SK-N-SH (cell line): ENCODE measurements around the gene BPIFA3. TPM values are rescaled to one million over a fixed set of nuclear protein-coding genes. Genes with fewer than 3 reads are reported as not detected.

Experiments used
- CTCF ChIA-PET: fragments of 300-600, 350-600 bp; formaldehyde crosslinking; extraction: SDS; loops from one replicate; lab custom pipeline; 2021; lab: Yijun Ruan, JAX
- POLR2A ChIA-PET: fragments of 350-600 bp; sonication (Branson Sonifier 250); formaldehyde crosslinking; extraction: SDS; loops from one replicate; lab custom pipeline; 2020; ENCODE audit warnings: antibody characterized with exemption, inconsistent platforms; lab: Yijun Ruan, JAX
- DNase-seq: peaks from one replicate; pipeline ENCODE4 v3.0.0; 2012
- H2AFZ ChIP-seq: fragments of 200-600 bp; sonication (generic); 2 replicates; pipeline ENCODE4 v1.8.1; 2016; ENCODE audit warnings: antibody characterized with exemption, mild to moderate bottlenecking, low read depth
- H3F3A ChIP-seq: fragments of 200-600 bp; sonication (generic); replicated peaks from 2 replicates; pipeline ENCODE3; 2016; ENCODE audit warnings: antibody characterized with exemption, mild to moderate bottlenecking; ENCODE audit not compliant: insufficient read depth
- H3K27ac ChIP-seq, 2 experiments: fragments of 200-500 bp in 1 of 2; fragments of 200-600 bp in 1 of 2; sonication (Bioruptor generic) in 1 of 2; sonication (generic), shearing (Covaris generic) in 1 of 2; 2 replicates each; pipeline versions ENCODE4 v1.5.1 to v1.6.1; 2014 to 2016; ENCODE audit warnings: low read depth in 2 of 2, inconsistent platforms in 1 of 2, low read length in 1 of 2, mild to moderate bottlenecking in 1 of 2, mixed read lengths in 1 of 2
- H3K27me3 ChIP-seq: fragments of 200-600 bp; sonication (generic), shearing (Covaris generic); 2 replicates; pipeline ENCODE4 v1.6.1; 2016; ENCODE audit warnings: mixed run types; ENCODE audit not compliant: insufficient read depth
- H3K36me3 ChIP-seq, 2 experiments: fragments of 200-500 bp in 1 of 2; fragments of 200-600 bp in 1 of 2; sonication (Bioruptor generic) in 1 of 2; sonication (generic) in 1 of 2; replicated peaks in 1 of 2; 2 replicates each; pipeline versions ENCODE3 to v1.5.1; 2014 to 2016; ENCODE audit warnings: low read length in 1 of 2, mild to moderate bottlenecking in 1 of 2; ENCODE audit not compliant: insufficient read depth in 2 of 2, control insufficient read depth in 1 of 2
- H3K4me1 ChIP-seq, 2 experiments: fragments of 200-500 bp in 1 of 2; fragments of 200-600 bp in 1 of 2; sonication (Bioruptor generic) in 1 of 2; sonication (generic), shearing (Covaris generic) in 1 of 2; 2 replicates each; pipeline versions ENCODE4 v1.5.1 to v1.6.1; 2014 to 2016; ENCODE audit warnings: low read depth in 1 of 2, low read length in 1 of 2, mixed run types in 1 of 2; ENCODE audit not compliant: insufficient read depth in 2 of 2, control insufficient read depth in 1 of 2
- H3K4me2 ChIP-seq: fragments of 200-600 bp; sonication (generic), shearing (Covaris generic); 2 replicates; pipeline ENCODE4 v1.6.1; 2017; ENCODE audit warnings: mixed run types
- H3K4me3 ChIP-seq, 2 experiments: fragments of 200-500 bp in 1 of 2; fragments of 200-600 bp in 1 of 2; sonication (Bioruptor generic) in 1 of 2; sonication (generic), shearing (Covaris generic) in 1 of 2; 2 replicates each; pipeline versions ENCODE4 v1.5.1 to v1.8.1; 2014 to 2016; ENCODE audit warnings: low read depth in 2 of 2, inconsistent platforms in 1 of 2, low read length in 1 of 2, mild to moderate bottlenecking in 1 of 2, mixed read lengths in 1 of 2, moderate library complexity in 1 of 2
- H3K79me2 ChIP-seq: fragments of 200-600 bp; sonication (generic); 2 replicates; pipeline ENCODE4 v1.8.1; 2017; ENCODE audit warnings: mild to moderate bottlenecking; ENCODE audit not compliant: insufficient read depth
- H3K9ac ChIP-seq: fragments of 200-600 bp; sonication (generic); 2 replicates; pipeline ENCODE4 v1.6.1; 2017; ENCODE audit warnings: mixed run types
- H3K9me2 ChIP-seq: fragments of 200-600 bp; sonication (generic); 2 replicates; pipeline ENCODE4 v1.6.1; 2017; ENCODE audit warnings: mixed run types
- H3K9me3 ChIP-seq: fragments of 200-600 bp; sonication (generic); 2 replicates; pipeline ENCODE4 v1.6.1; 2017; ENCODE audit warnings: mixed run types, mild to moderate bottlenecking, moderate library complexity
- H4K20me1 ChIP-seq: fragments of 200-600 bp; sonication (generic); 2 replicates; pipeline ENCODE4 v1.6.1; 2017; ENCODE audit warnings: mild to moderate bottlenecking, mixed run types; ENCODE audit not compliant: insufficient read depth
- CHD2 ChIP-seq: fragments of 150-350 bp; IDR thresholded peaks from 2 replicates; pipeline ENCODE4 v1.6.1; 2018; ENCODE audit warnings: low read length; ENCODE audit not compliant: partially characterized antibody
- EZH2phosphoT487 ChIP-seq: fragments of 200-600 bp; sonication (generic); IDR thresholded peaks from 2 replicates; pipeline ENCODE4 v1.6.1; 2017; ENCODE audit warnings: low read depth, mixed run types, mild to moderate bottlenecking, antibody characterized with exemption, moderate library complexity, borderline replicate concordance
- GABPA ChIP-seq: IDR thresholded peaks from 2 replicates; pipeline ENCODE4 v1.4.0; 2012; ENCODE audit warnings: low read depth, mild to moderate bottlenecking
- GATA2 ChIP-seq: sonication (generic); formaldehyde crosslinking; IDR thresholded peaks from 2 replicates; pipeline ENCODE4 v1.5.0; 2020; ENCODE audit warnings: mild to moderate bottlenecking, missing genetic modification reagents
- MEF2A ChIP-seq: IDR thresholded peaks from 2 replicates; pipeline ENCODE4 v1.4.0; 2012; ENCODE audit warnings: low read depth, borderline replicate concordance
- MXI1 ChIP-seq: IDR thresholded peaks from 2 replicates; pipeline ENCODE4 v1.6.1; 2012; ENCODE audit warnings: mild to moderate bottlenecking, low read depth, low read length, improper control_type of control experiment
- NRF1 ChIP-seq: IDR thresholded peaks from 2 replicates; pipeline ENCODE4 v1.6.1; 2012; ENCODE audit warnings: low read depth, mild to moderate bottlenecking, low read length
- POLR2AphosphoS5 ChIP-seq: IDR thresholded peaks from 2 replicates; pipeline ENCODE4 v1.6.1; 2012; ENCODE audit warnings: low read depth, low read length
- RAD21 ChIP-seq: IDR thresholded peaks from 2 replicates; pipeline ENCODE4 v1.6.1; 2012; ENCODE audit warnings: mild to moderate bottlenecking, low read length
- RCOR1 ChIP-seq: fragments of 150-350 bp; IDR thresholded peaks from 2 replicates; pipeline ENCODE4 v1.6.1; 2017; ENCODE audit warnings: antibody characterized with exemption, low read length
- RFX5 ChIP-seq: IDR thresholded peaks from 2 replicates; pipeline ENCODE4 v1.6.1; 2012; ENCODE audit warnings: mild to moderate bottlenecking, improper control_type of control experiment, low read length
- SIN3A ChIP-seq: IDR thresholded peaks from 2 replicates; pipeline ENCODE4 v1.6.1; 2012; ENCODE audit warnings: low read depth, mild to moderate bottlenecking, low read length, moderate library complexity, borderline replicate concordance
- SMC3 ChIP-seq: IDR thresholded peaks from 2 replicates; pipeline ENCODE4 v1.6.1; 2012; ENCODE audit warnings: low read depth, low read length, improper control_type of control experiment
- TAF1 ChIP-seq: IDR thresholded peaks from 2 replicates; pipeline ENCODE4 v1.6.1; 2012; ENCODE audit warnings: low read depth, mild to moderate bottlenecking, low read length, moderate library complexity, borderline replicate concordance
- WGBS: methylation state at CpG from one replicate; pipeline ENCODE4 v1.1.6; 2017; ENCODE audit warnings: low lambda C conversion rate; 5-methylcytosine and 5-hydroxymethylcytosine counted together
- polyA plus RNA-seq, 3 experiments: library from polyadenylated mRNA; depleted of rRNA; stranded (reverse); fragments of >200 nt; gene quantifications; 2 replicates each; pipeline ENCODE4 v1.2.3, GENCODE V29; 2012
- TF ChIP-seq, protein P1 (sequence below): IDR thresholded peaks from 2 replicates; pipeline ENCODE4 v1.4.0; 2012; ENCODE audit warnings: low read depth, borderline replicate concordance
- TF ChIP-seq, protein P2 (sequence below): IDR thresholded peaks from 2 replicates; pipeline ENCODE4 v1.4.0; 2012; ENCODE audit warnings: low read depth, borderline replicate concordance
- TF ChIP-seq, protein P3 (sequence below): fragments of 200-600 bp; sonication (generic); IDR thresholded peaks from 2 replicates; pipeline ENCODE4 v1.6.1; 2017; ENCODE audit warnings: antibody characterized with exemption, mild to moderate bottlenecking, moderate library complexity
- TF ChIP-seq, protein P4 (sequence below): IDR thresholded peaks from 2 replicates; pipeline ENCODE4 v1.4.0; 2012; ENCODE audit warnings: low read depth
- TF ChIP-seq, protein P5 (sequence below): IDR thresholded peaks from 2 replicates; pipeline ENCODE4; 2012

Gene BPIFA3
- polyA plus RNA-seq, 1 of the 3 experiments (the other 2 are of a cell fraction), result not detected

DNA sequence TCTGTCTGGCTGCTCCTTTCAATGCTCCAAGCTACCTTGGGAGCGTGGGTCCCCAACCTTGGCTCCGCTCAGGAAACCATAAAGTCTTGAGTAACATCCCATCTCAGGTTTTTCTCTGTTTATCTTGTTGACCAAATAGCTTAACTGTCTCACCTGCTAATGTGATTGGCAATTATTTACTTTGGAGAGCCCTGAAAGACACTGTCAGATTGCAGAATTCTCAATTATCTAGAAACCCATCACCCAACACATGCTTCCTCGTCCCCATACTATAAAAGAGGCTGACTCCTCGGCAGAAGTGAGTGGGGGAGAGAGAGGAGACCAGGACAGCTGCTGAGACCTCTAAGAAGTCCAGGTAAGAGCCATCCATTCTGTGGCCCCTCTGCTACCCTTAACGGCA lies 18.5 kb downstream of the BPIFA3 start, which contains the start of gene BPIFA1:
TSS of gene BPIFA1 (plus strand) at position 301 of the 400 bp plus-strand sequence. CDS start 1,716 bp downstream, outside the sequence.
- no peak for TF ChIP-seq SIN3A
- TF ChIP-seq NRF1, result no peak
- TF ChIP-seq POLR2AphosphoS5, result no peak
- no peaks in the 10 kb centered on the region for H3K4me1 ChIP-seq
- H3K9me3 ChIP-seq, result no peaks in the 10 kb centered on the region
- H3K27me3 ChIP-seq, result peaks cover 22% of the 10 kb centered on the region; the same call in 1 of the 2 replicates
- WGBS, result 7% methylated on average over 5 of the region's 5 CpGs
- ChIA-PET POLR2A (no interaction called here), CTCF (interaction anchor here (0.6 to 1.1 kb wide), 2 partner anchors 27 to 1044 kb away, joined by 3 read pairs; no protein-coding TSS in a partner anchor)
- no peaks in the 10 kb centered on the region for H4K20me1 ChIP-seq
- H2AFZ ChIP-seq, result no peak within 1 kb of the TSS
- H3K4me3 ChIP-seq, result no peak within 1 kb of the TSS
- H3K36me3 ChIP-seq, result no peaks in the 10 kb centered on the region
- DNase-seq, result no peak
- no peak within 1 kb of the TSS for H3K9ac ChIP-seq
- H3K4me2 ChIP-seq, result no peak within 1 kb of the TSS
- no peaks in the 10 kb centered on the region for H3K9me2 ChIP-seq
- H3K27ac ChIP-seq, result no peak within 1 kb of the TSS
- no peaks in the 10 kb centered on the region for H3K79me2 ChIP-seq
- H3F3A ChIP-seq, result no peaks in the 10 kb centered on the region

DNA sequence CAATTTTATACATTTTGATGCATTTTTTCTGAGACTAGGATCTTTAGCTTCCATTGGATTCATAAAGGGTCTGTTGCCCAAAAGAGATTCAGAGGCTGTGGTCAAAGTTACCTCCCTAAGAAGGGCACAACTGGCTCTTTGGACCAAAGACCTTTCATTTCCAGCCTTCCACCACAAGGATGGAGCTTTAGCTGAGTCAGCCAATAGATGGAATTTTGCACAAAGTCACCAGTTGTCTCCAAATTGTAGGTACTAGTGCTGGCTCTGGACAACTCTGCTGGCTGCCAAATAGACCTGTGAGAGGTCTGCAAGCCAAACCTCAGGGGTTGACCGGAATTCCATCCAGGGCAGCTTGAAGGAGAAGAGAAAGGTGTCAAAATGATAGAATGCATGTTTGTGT lies 19.2 kb downstream of the BPIFA3 start:
- H3K27me3 ChIP-seq, result peaks cover 22% of the 10 kb centered on the region; the same call in 1 of the 2 replicates
- no peaks in the 10 kb centered on the region for H3F3A ChIP-seq
- H3K9ac ChIP-seq, result no peak overlapping the region
- no peaks in the 10 kb centered on the region for H3K4me1 ChIP-seq
- no peaks in the 10 kb centered on the region for H4K20me1 ChIP-seq
- TF ChIP-seq, protein P1, sequence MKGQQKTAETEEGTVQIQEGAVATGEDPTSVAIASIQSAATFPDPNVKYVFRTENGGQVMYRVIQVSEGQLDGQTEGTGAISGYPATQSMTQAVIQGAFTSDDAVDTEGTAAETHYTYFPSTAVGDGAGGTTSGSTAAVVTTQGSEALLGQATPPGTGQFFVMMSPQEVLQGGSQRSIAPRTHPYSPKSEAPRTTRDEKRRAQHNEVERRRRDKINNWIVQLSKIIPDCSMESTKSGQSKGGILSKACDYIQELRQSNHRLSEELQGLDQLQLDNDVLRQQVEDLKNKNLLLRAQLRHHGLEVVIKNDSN, result no peak
- TF ChIP-seq, protein P2, sequence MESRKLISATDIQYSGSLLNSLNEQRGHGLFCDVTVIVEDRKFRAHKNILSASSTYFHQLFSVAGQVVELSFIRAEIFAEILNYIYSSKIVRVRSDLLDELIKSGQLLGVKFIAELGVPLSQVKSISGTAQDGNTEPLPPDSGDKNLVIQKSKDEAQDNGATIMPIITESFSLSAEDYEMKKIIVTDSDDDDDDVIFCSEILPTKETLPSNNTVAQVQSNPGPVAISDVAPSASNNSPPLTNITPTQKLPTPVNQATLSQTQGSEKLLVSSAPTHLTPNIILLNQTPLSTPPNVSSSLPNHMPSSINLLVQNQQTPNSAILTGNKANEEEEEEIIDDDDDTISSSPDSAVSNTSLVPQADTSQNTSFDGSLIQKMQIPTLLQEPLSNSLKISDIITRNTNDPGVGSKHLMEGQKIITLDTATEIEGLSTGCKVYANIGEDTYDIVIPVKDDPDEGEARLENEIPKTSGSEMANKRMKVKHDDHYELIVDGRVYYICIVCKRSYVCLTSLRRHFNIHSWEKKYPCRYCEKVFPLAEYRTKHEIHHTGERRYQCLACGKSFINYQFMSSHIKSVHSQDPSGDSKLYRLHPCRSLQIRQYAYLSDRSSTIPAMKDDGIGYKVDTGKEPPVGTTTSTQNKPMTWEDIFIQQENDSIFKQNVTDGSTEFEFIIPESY, result no peak
- no peak for TF ChIP-seq TAF1
- TF ChIP-seq RCOR1, result no peak
- TF ChIP-seq, protein P3, sequence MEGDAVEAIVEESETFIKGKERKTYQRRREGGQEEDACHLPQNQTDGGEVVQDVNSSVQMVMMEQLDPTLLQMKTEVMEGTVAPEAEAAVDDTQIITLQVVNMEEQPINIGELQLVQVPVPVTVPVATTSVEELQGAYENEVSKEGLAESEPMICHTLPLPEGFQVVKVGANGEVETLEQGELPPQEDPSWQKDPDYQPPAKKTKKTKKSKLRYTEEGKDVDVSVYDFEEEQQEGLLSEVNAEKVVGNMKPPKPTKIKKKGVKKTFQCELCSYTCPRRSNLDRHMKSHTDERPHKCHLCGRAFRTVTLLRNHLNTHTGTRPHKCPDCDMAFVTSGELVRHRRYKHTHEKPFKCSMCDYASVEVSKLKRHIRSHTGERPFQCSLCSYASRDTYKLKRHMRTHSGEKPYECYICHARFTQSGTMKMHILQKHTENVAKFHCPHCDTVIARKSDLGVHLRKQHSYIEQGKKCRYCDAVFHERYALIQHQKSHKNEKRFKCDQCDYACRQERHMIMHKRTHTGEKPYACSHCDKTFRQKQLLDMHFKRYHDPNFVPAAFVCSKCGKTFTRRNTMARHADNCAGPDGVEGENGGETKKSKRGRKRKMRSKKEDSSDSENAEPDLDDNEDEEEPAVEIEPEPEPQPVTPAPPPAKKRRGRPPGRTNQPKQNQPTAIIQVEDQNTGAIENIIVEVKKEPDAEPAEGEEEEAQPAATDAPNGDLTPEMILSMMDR, result no peak
- TF ChIP-seq SIN3A, result no peak
- no peak for TF ChIP-seq GABPA
- no peak for TF ChIP-seq MXI1
- no peak for TF ChIP-seq MEF2A
- TF ChIP-seq RAD21, result no peak
- TF ChIP-seq SMC3, result no peak
- TF ChIP-seq RFX5, result no peak
- TF ChIP-seq GATA2, result no peak
- TF ChIP-seq, protein P4, sequence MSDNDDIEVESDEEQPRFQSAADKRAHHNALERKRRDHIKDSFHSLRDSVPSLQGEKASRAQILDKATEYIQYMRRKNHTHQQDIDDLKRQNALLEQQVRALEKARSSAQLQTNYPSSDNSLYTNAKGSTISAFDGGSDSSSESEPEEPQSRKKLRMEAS, result no peak
- TF ChIP-seq EZH2phosphoT487, result no peak
- TF ChIP-seq, protein P5, sequence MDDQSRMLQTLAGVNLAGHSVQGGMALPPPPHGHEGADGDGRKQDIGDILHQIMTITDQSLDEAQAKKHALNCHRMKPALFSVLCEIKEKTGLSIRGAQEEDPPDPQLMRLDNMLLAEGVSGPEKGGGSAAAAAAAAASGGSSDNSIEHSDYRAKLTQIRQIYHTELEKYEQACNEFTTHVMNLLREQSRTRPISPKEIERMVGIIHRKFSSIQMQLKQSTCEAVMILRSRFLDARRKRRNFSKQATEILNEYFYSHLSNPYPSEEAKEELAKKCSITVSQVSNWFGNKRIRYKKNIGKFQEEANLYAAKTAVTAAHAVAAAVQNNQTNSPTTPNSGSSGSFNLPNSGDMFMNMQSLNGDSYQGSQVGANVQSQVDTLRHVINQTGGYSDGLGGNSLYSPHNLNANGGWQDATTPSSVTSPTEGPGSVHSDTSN, result no peak
- no peak for TF ChIP-seq CHD2
- H3K4me3 ChIP-seq, result no peak overlapping the region
- H3K4me2 ChIP-seq, result no peak overlapping the region
- H3K9me3 ChIP-seq, result no peaks in the 10 kb centered on the region
- no peaks in the 10 kb centered on the region for H3K9me2 ChIP-seq
- ChIA-PET POLR2A (no interaction called here), CTCF (interaction anchor here (0.6 to 1.3 kb wide), 3 partner anchors 26 to 1043 kb away, joined by 3 read pairs; no protein-coding TSS in a partner anchor)
- H3K36me3 ChIP-seq, result no peaks in the 10 kb centered on the region
- no peak overlapping the region for H2AFZ ChIP-seq
- H3K27ac ChIP-seq, result no peak overlapping the region
- 0% methylated on average over 1 of the region's 1 CpG for WGBS
- DNase-seq, result no peak
- H3K79me2 ChIP-seq, result no peaks in the 10 kb centered on the region
